ENCODE results near the gene SRP54. TPM values are rescaled to one million over a fixed set of nuclear protein-coding genes. Genes with fewer than 3 reads are reported as not detected.
A peak's percentile ranks its signal among the peaks of the same experiment; 100 is the strongest.

The SRP54 gene
- total RNA-seq, 1 donor from 2014 or later, result 43.1 TPM

DNA sequence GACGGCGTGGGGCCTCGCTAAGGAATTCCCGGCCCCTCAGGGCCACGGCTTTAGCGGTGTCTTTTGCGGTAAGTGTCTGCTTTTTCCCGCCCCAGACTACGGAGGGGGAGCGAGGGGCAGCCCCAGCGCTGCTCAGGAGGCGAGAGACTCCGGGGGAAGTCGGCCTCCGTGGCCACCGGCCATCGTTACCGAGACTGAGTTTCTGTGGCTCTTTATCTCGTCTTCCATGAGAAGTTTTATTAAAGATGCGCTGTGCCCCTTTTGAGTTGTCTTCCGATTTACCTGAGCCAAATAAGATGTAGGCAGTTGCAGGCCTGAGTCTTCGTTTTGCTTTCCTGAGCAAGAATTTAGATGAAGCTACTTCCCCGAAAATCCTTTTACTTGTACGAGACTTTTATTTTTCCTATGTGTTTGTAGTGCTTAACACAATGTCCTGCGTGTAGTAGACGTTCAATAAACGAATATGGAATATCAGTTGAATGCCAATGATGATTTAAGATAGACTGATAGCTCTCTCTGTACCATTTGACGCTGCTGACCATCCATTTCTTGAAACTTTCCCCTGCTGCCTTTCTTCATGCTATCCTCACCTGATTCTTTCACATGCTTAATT lies 462 bp downstream of the SRP54 start:
- Mint-ChIP-seq H3K4me1 (peaks cover 13% of the 10 kb centered on the region), H3K9me3 (no peaks in the 10 kb centered on the region), H3K27me3 (ENCODE audit: low read depth) (no peaks in the 10 kb centered on the region), H3K27ac (ENCODE audit: unreplicated experiment) (no peak overlapping the region), H3K4me3 (no peak overlapping the region), H3K36me3 (ENCODE audit: low read depth) (no peaks in the 10 kb centered on the region)
- no peak for TF ChIP-seq CTCF (conservative IDR thresholded peaks at IDR 0.05)
- DNase-seq (ENCODE audit: low read depth, low spot score), result no peak

DNA sequence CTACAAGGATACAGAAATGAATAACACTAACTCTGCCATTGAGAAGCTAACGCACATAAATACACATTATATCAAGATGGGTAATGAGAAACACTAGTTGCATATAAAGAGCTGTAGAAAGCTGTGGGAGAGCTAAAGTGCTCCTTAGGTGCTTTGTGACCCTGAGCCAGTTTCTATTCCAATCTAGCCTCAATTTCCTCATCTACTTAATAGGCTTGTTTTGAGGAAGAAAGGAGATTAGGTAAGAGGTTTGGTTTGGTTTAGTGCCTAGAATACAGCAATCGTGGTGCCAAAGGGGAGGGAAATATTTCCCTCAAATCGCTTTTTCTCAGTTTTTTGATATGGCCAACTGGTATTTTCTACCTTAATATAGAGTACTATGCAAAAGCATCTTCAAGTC lies 994 bp downstream of the SRP54 start:
- H3K27ac Mint-ChIP-seq (ENCODE audit: unreplicated experiment), result no peak overlapping the region
- no peak overlapping the region for H3K4me3 Mint-ChIP-seq
- H3K27me3 Mint-ChIP-seq (ENCODE audit: low read depth), result no peaks in the 10 kb centered on the region
- no peak for TF ChIP-seq CTCF (conservative IDR thresholded peaks at IDR 0.05)
- H3K9me3 Mint-ChIP-seq, result no peaks in the 10 kb centered on the region
- H3K4me1 Mint-ChIP-seq, result peaks cover 13% of the 10 kb centered on the region
- no peaks in the 10 kb centered on the region for H3K36me3 Mint-ChIP-seq (ENCODE audit: low read depth)
- no peak for DNase-seq (ENCODE audit: low read depth, low spot score)

GRCh38 chr14:34985740-34986139 lies 2.9 kb downstream of the SRP54 start:
- H3K9me3 Mint-ChIP-seq, result no peaks in the 10 kb centered on the region
- no peaks in the 10 kb centered on the region for H3K27me3 Mint-ChIP-seq (ENCODE audit: low read depth)
- DNase-seq (ENCODE audit: low read depth, low spot score), result no peak
- H3K4me3 Mint-ChIP-seq, result no peak overlapping the region
- no peaks in the 10 kb centered on the region for H3K36me3 Mint-ChIP-seq (ENCODE audit: low read depth)
- peaks cover 9% of the 10 kb centered on the region for H3K4me1 Mint-ChIP-seq
- H3K27ac Mint-ChIP-seq (ENCODE audit: unreplicated experiment), result no peak overlapping the region
- TF ChIP-seq CTCF (conservative IDR thresholded peaks at IDR 0.05), result no peak

DNA sequence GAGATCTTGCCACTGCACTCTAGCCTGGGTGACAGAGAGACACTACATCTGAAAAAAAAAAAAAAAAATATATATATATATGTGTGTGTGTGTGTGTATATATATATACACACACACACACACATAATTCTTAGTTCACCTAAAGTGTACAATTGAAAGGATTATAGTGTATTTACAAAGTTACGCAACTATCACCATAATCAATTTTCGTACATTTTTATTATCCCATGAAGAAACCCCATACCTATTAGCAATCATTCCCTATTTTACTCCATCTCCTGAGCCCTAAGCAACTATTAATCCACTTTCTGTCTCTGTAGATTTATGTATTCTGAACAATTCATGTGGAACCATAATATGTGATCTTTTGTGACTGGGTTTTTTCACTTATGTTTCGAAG lies 4.4 kb downstream of the SRP54 start:
- Mint-ChIP-seq H3K27me3 (ENCODE audit: low read depth) (no peaks in the 10 kb centered on the region), H3K36me3 (ENCODE audit: low read depth) (no peaks in the 10 kb centered on the region), H3K4me3 (peak overlapping the region; percentile 9), H3K9me3 (no peaks in the 10 kb centered on the region), H3K27ac (ENCODE audit: unreplicated experiment) (no peak overlapping the region), H3K4me1 (peaks cover 9% of the 10 kb centered on the region)
- DNase-seq (ENCODE audit: low read depth, low spot score), result no peak
- no peak for TF ChIP-seq CTCF (conservative IDR thresholded peaks at IDR 0.05)

DNA sequence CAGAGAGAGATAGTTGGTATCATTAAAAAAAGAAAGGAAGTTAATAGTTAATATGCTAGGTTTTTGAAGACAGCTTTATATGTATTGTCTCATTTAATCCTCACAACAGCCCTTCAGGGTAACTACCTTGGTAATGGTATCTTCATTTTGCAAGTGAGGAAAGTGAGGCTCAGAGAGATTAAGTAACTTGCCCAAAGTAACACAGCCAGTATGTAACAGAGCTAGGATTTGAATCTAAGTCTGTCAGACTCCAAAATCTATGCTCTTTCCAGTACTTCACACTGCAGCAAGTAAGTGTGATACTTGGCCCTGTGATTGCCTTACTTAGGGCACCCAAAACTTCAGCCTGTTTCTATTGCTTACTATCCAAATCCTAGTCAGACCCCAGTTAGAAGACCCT lies 7.0 kb downstream of the SRP54 start:
- Mint-ChIP-seq H3K27me3 (ENCODE audit: low read depth) (no peaks in the 10 kb centered on the region), H3K4me1 (peaks cover 15% of the 10 kb centered on the region), H3K9me3 (no peaks in the 10 kb centered on the region), H3K27ac (ENCODE audit: unreplicated experiment) (no peak overlapping the region), H3K4me3 (no peak overlapping the region), H3K36me3 (ENCODE audit: low read depth) (no peaks in the 10 kb centered on the region)
- no peak for TF ChIP-seq CTCF (conservative IDR thresholded peaks at IDR 0.05)
- no peak for DNase-seq (ENCODE audit: low read depth, low spot score)

Measured in neural crest cell (in vitro differentiated cells).